ENCODE data around the gene CHPF2. TPM values are rescaled to one million over a fixed set of nuclear protein-coding genes. Genes with fewer than 3 reads are reported as not detected.

CHPF2 gene
- total and polyA plus RNA-seq, 2 of the 13 experiments (the other 11 are each of a cell fraction or from before 2014, with no cell fraction given): 15.4 to 21.5 TPM

DNA sequence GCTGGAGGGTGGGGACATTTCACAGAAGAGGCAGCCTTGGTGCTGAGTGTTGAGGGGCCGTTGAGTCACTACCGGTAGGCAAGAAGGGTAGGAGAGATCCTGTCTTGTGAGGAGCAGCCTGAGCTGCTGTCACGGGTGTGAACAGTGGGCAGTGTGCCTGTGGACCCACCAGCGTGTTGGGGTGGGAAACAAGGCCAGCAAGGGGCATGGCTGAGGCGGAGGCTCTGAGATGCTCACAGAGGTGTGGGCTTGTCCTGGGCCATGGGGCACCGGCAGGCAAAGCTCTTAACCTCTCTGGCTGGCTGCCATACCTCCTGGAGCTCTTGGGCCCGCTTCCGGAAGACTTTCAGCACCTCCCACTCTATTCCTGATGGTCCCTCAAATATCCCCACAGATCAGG is 49.8 kb downstream of the CHPF2 start:
- Histone ChIP-seq H3K9me3 (ENCODE audit: low read length) (no peaks in the 10 kb centered on the region), H3K27me3 (ENCODE audit: control insufficient read depth in 1 of 2, insufficient read depth in 2 of 2, low read length in 2 of 2) (peaks cover 6 to 44% of the 10 kb centered on the region in 2 experiments), H3K4me3 (replicated peaks in 1 of 3; ENCODE audit: insufficient read depth in 1 of 3, low read depth in 2 of 3, low read length in 3 of 3) (no peak overlapping the region), H3K4me1 (ENCODE audit: insufficient read depth, low read length) (peaks cover 8% of the 10 kb centered on the region; the same call in 1 of the 2 replicates), H4K20me1 (ENCODE audit: insufficient read depth, low read length) (no peaks in the 10 kb centered on the region), H3K9ac (ENCODE audit: insufficient read depth, low read depth, low read length) (no peak overlapping the region), H3K79me2 (ENCODE audit: insufficient read depth, low read length) (no peaks in the 10 kb centered on the region), H3K4me2 (ENCODE audit: low read depth, low read length) (no peak overlapping the region), H3K27ac (ENCODE audit: extremely low read length, insufficient read depth, low read length) (no peak overlapping the region), H3K36me3 (replicated peaks in 1 of 2; ENCODE audit: control insufficient read depth in 1 of 2, insufficient read depth in 2 of 2, low read length in 2 of 2) (no peaks in the 10 kb centered on the region), H2AFZ (ENCODE audit: low read length) (no peak overlapping the region)
- CTCF ChIA-PET (ENCODE audit: low intra/inter-chr PET ratio, low total read pairs): no interaction called here
- WGBS (ENCODE audit: low lambda C conversion rate): 30% methylated on average over 8 of the region's 8 CpGs
- no TSS peak for BruUV-seq (replicated peaks)
- intact Hi-C loops (cut with micrococcal nuclease; ENCODE audit: unreplicated experiment): no loop called here
- ATAC-seq (no peak), DNase-seq (ENCODE audit: low spot score) (no peak), FAIRE-seq (no peak)
- POLR2A ChIA-PET: no interaction called here
- in situ Hi-C loops (cut with HindIII; ENCODE audit: extremely low pct_ligation_motif_present, low pct_unique_long_range_greater_than_20kb): no loop called here
- TF ChIP-seq, protein P1, sequence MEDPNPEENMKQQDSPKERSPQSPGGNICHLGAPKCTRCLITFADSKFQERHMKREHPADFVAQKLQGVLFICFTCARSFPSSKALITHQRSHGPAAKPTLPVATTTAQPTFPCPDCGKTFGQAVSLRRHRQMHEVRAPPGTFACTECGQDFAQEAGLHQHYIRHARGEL (CRISPR knock-in tag; IDR thresholded peaks at IDR 0.05): no peak
- TF ChIP-seq ADNP (CRISPR knock-in tag; IDR thresholded peaks at IDR 0.05): no peak
- TF ChIP-seq MEIS2 (CRISPR knock-in tag; IDR thresholded peaks at IDR 0.05): no peak
- TF ChIP-seq, protein P2, sequence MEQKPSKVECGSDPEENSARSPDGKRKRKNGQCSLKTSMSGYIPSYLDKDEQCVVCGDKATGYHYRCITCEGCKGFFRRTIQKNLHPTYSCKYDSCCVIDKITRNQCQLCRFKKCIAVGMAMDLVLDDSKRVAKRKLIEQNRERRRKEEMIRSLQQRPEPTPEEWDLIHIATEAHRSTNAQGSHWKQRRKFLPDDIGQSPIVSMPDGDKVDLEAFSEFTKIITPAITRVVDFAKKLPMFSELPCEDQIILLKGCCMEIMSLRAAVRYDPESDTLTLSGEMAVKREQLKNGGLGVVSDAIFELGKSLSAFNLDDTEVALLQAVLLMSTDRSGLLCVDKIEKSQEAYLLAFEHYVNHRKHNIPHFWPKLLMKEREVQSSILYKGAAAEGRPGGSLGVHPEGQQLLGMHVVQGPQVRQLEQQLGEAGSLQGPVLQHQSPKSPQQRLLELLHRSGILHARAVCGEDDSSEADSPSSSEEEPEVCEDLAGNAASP (CRISPR knock-in tag; IDR thresholded peaks at IDR 0.05; ENCODE audit: borderline replicate concordance): no peak
- TF ChIP-seq, protein P3, sequence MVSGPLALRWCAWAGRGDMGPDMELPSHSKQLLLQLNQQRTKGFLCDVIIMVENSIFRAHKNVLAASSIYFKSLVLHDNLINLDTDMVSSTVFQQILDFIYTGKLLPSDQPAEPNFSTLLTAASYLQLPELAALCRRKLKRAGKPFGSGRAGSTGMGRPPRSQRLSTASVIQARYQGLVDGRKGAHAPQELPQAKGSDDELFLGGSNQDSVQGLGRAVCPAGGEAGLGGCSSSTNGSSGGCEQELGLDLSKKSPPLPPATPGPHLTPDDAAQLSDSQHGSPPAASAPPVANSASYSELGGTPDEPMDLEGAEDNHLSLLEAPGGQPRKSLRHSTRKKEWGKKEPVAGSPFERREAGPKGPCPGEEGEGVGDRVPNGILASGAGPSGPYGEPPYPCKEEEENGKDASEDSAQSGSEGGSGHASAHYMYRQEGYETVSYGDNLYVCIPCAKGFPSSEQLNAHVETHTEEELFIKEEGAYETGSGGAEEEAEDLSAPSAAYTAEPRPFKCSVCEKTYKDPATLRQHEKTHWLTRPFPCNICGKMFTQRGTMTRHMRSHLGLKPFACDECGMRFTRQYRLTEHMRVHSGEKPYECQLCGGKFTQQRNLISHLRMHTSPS (CRISPR knock-in tag; IDR thresholded peaks at IDR 0.05; ENCODE audit: low read depth): no peak
- TF ChIP-seq TBX3 (IDR thresholded peaks at IDR 0.05; ENCODE audit: borderline replicate concordance): no peak
- TF ChIP-seq YY1 (IDR thresholded peaks at IDR 0.05; ENCODE audit: insufficient read depth, insufficient replicate concordance, low read depth, low read length): no peak
- no peak for TF ChIP-seq MAFG (CRISPR knock-in tag; IDR thresholded peaks at IDR 0.05)
- no peak for TF ChIP-seq ZNF792 (CRISPR knock-in tag; IDR thresholded peaks at IDR 0.05)
- TF ChIP-seq ZSCAN12 (CRISPR knock-in tag; IDR thresholded peaks at IDR 0.05): no peak
- TF ChIP-seq DR1 (CRISPR knock-in tag; IDR thresholded peaks at IDR 0.05): no peak
- TF ChIP-seq ZNF772 (CRISPR knock-in tag; IDR thresholded peaks at IDR 0.05): no peak
- TF ChIP-seq ZNF17 (CRISPR knock-in tag; IDR thresholded peaks at IDR 0.05): no peak
- TF ChIP-seq HOXA9 (CRISPR knock-in tag; IDR thresholded peaks at IDR 0.05; ENCODE audit: borderline replicate concordance): no peak
- no peak for TF ChIP-seq ZNF441 (CRISPR knock-in tag; IDR thresholded peaks at IDR 0.05; ENCODE audit: borderline replicate concordance)
- TF ChIP-seq ZNF546 (CRISPR knock-in tag; conservative IDR thresholded peaks at IDR 0.05): no peak
- no peak for TF ChIP-seq ATF7-NPFF (CRISPR knock-in tag; IDR thresholded peaks at IDR 0.05; ENCODE audit: low read depth)
- TF ChIP-seq FIP1L1 (IDR thresholded peaks at IDR 0.05; ENCODE audit: borderline replicate concordance, insufficient read depth, low read depth, low read length): no peak
- no peak for TF ChIP-seq ZNF354B (CRISPR knock-in tag; IDR thresholded peaks at IDR 0.05)

Data from HepG2 (cell line).